DND-41 (cell line): ENCODE measurements around the gene NPAS2.

ENCODE experiments used
- ATAC-seq: fragments of 200-7000 bp; cut with Tn5 transposase; 3 replicates; pipeline ENCODE4 v1.9.1; 2021; ENCODE audit warnings: low read depth; ENCODE audit not compliant: insufficient read depth
- DNase-seq: peaks from one replicate; pipeline ENCODE4 v3.0.0-alpha.2; 2020
- H2AFZ ChIP-seq: 2 replicates; pipeline ENCODE4 v1.6.0; 2012; ENCODE audit warnings: low read depth, low read length
- H3K27ac ChIP-seq: 2 replicates; pipeline ENCODE4 v1.5.1; 2012; ENCODE audit warnings: low read length, inconsistent platforms
- H3K27me3 ChIP-seq: fragments of 200-600 bp; sonication (generic); 2 replicates; pipeline ENCODE4 v1.6.0; 2012; ENCODE audit warnings: low read length, mild to moderate bottlenecking, inconsistent platforms; ENCODE audit not compliant: insufficient read depth, poor library complexity
- H3K36me3 ChIP-seq: 2 replicates; pipeline ENCODE4 v1.5.1; 2012; ENCODE audit warnings: low read length, inconsistent platforms; ENCODE audit not compliant: insufficient read depth
- H3K4me1 ChIP-seq: 2 replicates; pipeline ENCODE4 v1.5.1; 2012; ENCODE audit warnings: mild to moderate bottlenecking, low read length; ENCODE audit not compliant: insufficient read depth
- H3K4me2 ChIP-seq: 2 replicates; pipeline ENCODE4 v1.6.0; 2012; ENCODE audit warnings: mild to moderate bottlenecking, moderate library complexity, low read length, inconsistent platforms; ENCODE audit not compliant: insufficient read depth
- H3K4me3 ChIP-seq, 2 experiments: fragments of 200-600 bp in 1 of 2; shearing (Covaris generic) in 1 of 2; 2 replicates each; pipeline ENCODE4 v1.5.1; 2012 to 2016; ENCODE audit warnings: inconsistent platforms in 2 of 2, low read length in 2 of 2, mild to moderate bottlenecking in 2 of 2, low read depth in 1 of 2, moderate library complexity in 1 of 2
- H3K79me2 ChIP-seq: 2 replicates; pipeline ENCODE4 v1.6.0; 2012; ENCODE audit warnings: low read length, inconsistent platforms; ENCODE audit not compliant: insufficient read depth
- H3K9ac ChIP-seq: 2 replicates; pipeline ENCODE4 v1.6.0; 2012; ENCODE audit warnings: low read depth, mild to moderate bottlenecking, inconsistent platforms, low read length, moderate library complexity
- H3K9me3 ChIP-seq: 2 replicates; pipeline ENCODE4 v1.5.1; 2012; ENCODE audit warnings: low read length, moderate library complexity, mild to moderate bottlenecking, inconsistent platforms; ENCODE audit not compliant: insufficient read depth, severe bottlenecking
- H4K20me1 ChIP-seq: 2 replicates; pipeline ENCODE4 v1.6.0; 2012; ENCODE audit warnings: low read length; ENCODE audit not compliant: insufficient read depth
- EZH2 ChIP-seq: IDR thresholded peaks from 3 replicates; pipeline ENCODE4 v1.6.1; 2012; ENCODE audit warnings: borderline replicate concordance, low read depth, mild to moderate bottlenecking, moderate library complexity, low read length, inconsistent platforms; ENCODE audit not compliant: severe bottlenecking
- TF ChIP-seq, protein P1 (sequence below): IDR thresholded peaks from 2 replicates; pipeline ENCODE4 v1.5.1; 2012; ENCODE audit warnings: borderline replicate concordance, low read length, moderate library complexity, mild to moderate bottlenecking; ENCODE audit not compliant: poor library complexity, severe bottlenecking; ENCODE audit errors: extremely low read depth

The NPAS2 gene

GRCh38 chr2:101026923-101027469 lies 207.1 kb downstream of the NPAS2 start:
- Histone ChIP-seq H3K4me1 (no peaks in the 10 kb centered on the region), H3K36me3 (peaks cover 7% of the 10 kb centered on the region; the same call in 1 of the 2 replicates), H3K27me3 (no peaks in the 10 kb centered on the region), H2AFZ (no peak overlapping the region), H3K4me3 (no peak overlapping the region), H3K79me2 (no peaks in the 10 kb centered on the region), H3K27ac (no peak overlapping the region), H3K9ac (no peak overlapping the region), H3K9me3 (no peaks in the 10 kb centered on the region), H3K4me2 (no peak overlapping the region), H4K20me1 (no peaks in the 10 kb centered on the region)
- TF ChIP-seq, protein P1, sequence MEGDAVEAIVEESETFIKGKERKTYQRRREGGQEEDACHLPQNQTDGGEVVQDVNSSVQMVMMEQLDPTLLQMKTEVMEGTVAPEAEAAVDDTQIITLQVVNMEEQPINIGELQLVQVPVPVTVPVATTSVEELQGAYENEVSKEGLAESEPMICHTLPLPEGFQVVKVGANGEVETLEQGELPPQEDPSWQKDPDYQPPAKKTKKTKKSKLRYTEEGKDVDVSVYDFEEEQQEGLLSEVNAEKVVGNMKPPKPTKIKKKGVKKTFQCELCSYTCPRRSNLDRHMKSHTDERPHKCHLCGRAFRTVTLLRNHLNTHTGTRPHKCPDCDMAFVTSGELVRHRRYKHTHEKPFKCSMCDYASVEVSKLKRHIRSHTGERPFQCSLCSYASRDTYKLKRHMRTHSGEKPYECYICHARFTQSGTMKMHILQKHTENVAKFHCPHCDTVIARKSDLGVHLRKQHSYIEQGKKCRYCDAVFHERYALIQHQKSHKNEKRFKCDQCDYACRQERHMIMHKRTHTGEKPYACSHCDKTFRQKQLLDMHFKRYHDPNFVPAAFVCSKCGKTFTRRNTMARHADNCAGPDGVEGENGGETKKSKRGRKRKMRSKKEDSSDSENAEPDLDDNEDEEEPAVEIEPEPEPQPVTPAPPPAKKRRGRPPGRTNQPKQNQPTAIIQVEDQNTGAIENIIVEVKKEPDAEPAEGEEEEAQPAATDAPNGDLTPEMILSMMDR: no peak
- TF ChIP-seq EZH2: no peak
- ATAC-seq (no peak), DNase-seq (no peak)

DNA sequence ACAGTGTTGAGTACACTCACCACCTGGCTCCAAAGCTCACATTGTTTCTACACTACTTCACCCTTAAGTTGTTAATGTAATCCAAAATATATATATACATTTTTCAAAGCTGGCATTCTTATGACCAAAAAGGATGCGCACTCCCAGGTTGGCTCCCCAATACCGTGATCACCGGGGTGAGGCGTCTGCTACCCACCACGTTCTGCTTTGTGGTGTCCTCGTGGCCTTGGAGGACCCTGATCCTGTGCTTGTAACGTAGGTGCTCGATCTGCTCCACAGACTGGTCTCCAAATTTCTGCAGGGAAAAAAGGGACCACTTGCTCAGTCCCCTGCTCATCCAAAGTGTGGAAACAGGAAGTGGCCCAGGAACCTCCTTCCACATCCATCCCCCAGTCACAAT lies 207.9 kb downstream of the NPAS2 start:
- Histone ChIP-seq H2AFZ (no peak overlapping the region), H3K79me2 (no peaks in the 10 kb centered on the region), H3K4me1 (no peaks in the 10 kb centered on the region), H4K20me1 (no peaks in the 10 kb centered on the region), H3K9me3 (no peaks in the 10 kb centered on the region), H3K4me3 (no peak overlapping the region), H3K36me3 (peaks cover 9% of the 10 kb centered on the region; the same call in 1 of the 2 replicates), H3K4me2 (no peak overlapping the region), H3K27me3 (no peaks in the 10 kb centered on the region), H3K9ac (no peak overlapping the region), H3K27ac (no peak overlapping the region)
- no peak for ATAC-seq
- no peak for DNase-seq
- TF ChIP-seq EZH2: no peak
- TF ChIP-seq, protein P1: no peak

GRCh38 chr2:101030866-101031554 lies 211.1 kb downstream of the NPAS2 start:
- no peak for DNase-seq
- Histone ChIP-seq H3K4me2 (no peak overlapping the region), H2AFZ (no peak overlapping the region), H3K4me3 (no peak overlapping the region), H4K20me1 (no peaks in the 10 kb centered on the region; the same call in 1 of the 2 replicates), H3K27ac (no peak overlapping the region), H3K9me3 (no peaks in the 10 kb centered on the region), H3K9ac (no peak overlapping the region), H3K27me3 (no peaks in the 10 kb centered on the region), H3K4me1 (no peaks in the 10 kb centered on the region), H3K79me2 (no peaks in the 10 kb centered on the region), H3K36me3 (peaks cover 29% of the 10 kb centered on the region; the same call in 1 of the 2 replicates)
- TF ChIP-seq, protein P1: no peak
- no peak for TF ChIP-seq EZH2
- no peak for ATAC-seq
